ENCODE measurements around the gene PLXNB2.

DNA sequence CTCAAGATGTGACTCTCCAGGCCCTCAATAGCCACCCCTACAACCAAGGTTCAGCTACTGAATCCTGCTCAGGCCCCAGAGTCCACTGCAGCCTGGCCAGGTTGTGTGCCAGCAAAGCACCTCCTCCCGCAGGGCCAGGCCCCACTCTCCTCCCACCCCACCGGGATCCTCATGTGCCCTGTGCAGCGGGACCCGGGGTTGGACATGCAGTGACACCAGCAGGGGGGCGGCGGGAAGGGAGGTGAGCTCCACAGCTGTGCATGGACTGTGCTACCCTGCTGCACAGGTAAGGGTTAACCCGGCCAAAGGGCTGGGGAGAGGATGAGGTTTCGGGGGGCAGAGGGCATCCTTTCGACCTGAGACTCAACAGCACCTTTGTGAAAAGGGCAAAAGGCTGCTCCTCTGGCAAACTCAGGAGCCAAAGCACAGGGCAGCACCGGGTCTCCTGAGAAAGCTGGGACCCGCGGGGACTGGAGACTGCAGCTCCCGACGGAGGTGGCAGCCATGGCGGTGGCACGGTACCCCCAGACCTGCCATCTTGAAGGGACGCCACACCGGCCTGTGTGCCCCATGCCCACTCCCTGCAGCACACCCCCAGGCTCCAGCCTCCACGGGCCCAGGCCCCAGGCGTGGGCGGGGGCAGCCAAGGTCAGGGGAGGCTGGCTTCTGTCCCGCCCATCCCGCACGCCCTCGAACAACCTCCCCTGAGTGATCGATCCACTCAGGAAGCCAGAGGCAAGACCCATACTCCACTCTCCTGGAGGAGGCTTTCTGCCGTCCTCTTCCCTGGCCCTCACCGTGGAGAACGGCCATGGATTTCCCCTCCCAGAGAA lies 10.6 kb downstream of the PLXNB2 start:
- TF ChIP-seq, protein P1, sequence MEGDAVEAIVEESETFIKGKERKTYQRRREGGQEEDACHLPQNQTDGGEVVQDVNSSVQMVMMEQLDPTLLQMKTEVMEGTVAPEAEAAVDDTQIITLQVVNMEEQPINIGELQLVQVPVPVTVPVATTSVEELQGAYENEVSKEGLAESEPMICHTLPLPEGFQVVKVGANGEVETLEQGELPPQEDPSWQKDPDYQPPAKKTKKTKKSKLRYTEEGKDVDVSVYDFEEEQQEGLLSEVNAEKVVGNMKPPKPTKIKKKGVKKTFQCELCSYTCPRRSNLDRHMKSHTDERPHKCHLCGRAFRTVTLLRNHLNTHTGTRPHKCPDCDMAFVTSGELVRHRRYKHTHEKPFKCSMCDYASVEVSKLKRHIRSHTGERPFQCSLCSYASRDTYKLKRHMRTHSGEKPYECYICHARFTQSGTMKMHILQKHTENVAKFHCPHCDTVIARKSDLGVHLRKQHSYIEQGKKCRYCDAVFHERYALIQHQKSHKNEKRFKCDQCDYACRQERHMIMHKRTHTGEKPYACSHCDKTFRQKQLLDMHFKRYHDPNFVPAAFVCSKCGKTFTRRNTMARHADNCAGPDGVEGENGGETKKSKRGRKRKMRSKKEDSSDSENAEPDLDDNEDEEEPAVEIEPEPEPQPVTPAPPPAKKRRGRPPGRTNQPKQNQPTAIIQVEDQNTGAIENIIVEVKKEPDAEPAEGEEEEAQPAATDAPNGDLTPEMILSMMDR (IDR thresholded peaks at IDR 0.05): no peak
- TF ChIP-seq, protein P2, sequence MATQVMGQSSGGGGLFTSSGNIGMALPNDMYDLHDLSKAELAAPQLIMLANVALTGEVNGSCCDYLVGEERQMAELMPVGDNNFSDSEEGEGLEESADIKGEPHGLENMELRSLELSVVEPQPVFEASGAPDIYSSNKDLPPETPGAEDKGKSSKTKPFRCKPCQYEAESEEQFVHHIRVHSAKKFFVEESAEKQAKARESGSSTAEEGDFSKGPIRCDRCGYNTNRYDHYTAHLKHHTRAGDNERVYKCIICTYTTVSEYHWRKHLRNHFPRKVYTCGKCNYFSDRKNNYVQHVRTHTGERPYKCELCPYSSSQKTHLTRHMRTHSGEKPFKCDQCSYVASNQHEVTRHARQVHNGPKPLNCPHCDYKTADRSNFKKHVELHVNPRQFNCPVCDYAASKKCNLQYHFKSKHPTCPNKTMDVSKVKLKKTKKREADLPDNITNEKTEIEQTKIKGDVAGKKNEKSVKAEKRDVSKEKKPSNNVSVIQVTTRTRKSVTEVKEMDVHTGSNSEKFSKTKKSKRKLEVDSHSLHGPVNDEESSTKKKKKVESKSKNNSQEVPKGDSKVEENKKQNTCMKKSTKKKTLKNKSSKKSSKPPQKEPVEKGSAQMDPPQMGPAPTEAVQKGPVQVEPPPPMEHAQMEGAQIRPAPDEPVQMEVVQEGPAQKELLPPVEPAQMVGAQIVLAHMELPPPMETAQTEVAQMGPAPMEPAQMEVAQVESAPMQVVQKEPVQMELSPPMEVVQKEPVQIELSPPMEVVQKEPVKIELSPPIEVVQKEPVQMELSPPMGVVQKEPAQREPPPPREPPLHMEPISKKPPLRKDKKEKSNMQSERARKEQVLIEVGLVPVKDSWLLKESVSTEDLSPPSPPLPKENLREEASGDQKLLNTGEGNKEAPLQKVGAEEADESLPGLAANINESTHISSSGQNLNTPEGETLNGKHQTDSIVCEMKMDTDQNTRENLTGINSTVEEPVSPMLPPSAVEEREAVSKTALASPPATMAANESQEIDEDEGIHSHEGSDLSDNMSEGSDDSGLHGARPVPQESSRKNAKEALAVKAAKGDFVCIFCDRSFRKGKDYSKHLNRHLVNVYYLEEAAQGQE (IDR thresholded peaks at IDR 0.05; ENCODE audit: insufficient read depth in 1 of 2, low read depth in 2 of 2, low read length in 1 of 2): no peak

Measured in Panc1 (cell line).